ENCODE results near the gene LRRC25. TPM values are rescaled to one million over a fixed set of nuclear protein-coding genes. Genes with fewer than 3 reads are reported as not detected.

LRRC25 gene
- total RNA-seq, 6 donors from 2014 or later, result 4.0 to 49.4 (median 24.0) TPM

DNA sequence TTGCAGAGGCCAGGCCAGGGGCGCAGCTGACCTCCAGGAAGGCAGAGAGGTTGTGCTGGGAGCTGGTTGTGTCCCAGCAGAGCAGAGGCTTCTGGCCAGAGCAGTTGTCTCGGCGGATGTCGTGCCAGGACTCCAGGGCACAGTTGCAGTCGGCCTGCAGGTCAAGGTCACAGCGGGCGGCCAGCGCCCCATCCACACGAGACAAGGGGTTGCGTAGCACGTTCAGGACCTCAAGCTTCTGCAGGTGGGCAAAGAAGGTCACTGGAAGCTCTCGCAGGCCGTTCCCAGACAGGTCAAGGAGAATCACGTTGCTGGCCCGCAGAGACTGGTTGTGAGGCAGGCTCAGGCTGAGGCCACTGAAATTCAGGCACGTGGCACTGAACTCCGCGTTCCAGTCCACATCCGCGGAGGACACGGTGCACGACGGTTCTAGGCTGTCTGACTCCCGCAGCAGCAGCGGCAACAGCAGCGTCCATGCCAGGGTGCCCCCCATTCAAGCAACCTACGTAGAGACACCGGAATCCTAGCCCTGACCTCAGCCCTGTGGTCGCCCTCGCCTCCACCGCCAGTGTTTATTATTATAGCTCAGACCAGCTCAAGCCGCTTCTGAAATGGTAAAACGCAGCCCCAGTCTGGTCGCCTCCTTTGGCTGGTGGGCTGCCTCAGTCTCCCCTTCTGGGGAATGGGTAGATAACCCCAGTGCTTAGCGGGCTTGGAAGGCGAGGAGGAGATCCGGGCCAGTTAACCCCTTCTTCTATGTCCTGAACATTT lies 766 bp downstream of the LRRC25 start:
- H3K27ac ChIP-seq, result peak overlapping the region in 3 of 4 donors; percentile 20 to 75 (median 75)
- TF ChIP-seq EP300 (IDR thresholded peaks at IDR 0.05) (no peak), CTCF (IDR thresholded peaks at IDR 0.05) (no peak), POLR2AphosphoS5 (IDR thresholded peaks at IDR 0.05) (no peak), POLR2A (IDR thresholded peaks at IDR 0.05) (no peak)

GRCh38 chr19:18393836-18394235 lies 3.6 kb downstream of the LRRC25 start:
- DNase-seq (peak in 1 of 2 donors; percentile 54), ATAC-seq (ENCODE audit: low FRiP score in 2 of 2) (peak in 1 of 2 donors; percentile 55)
- Histone ChIP-seq H3K4me3 (peak overlapping the region in 2 of 4 donors; percentile 6 to 52), H3K27me3 (no peaks in the 10 kb centered on the region), H3K36me3 (no peaks in the 10 kb centered on the region), H3K4me1 (peaks cover 10 to 27% (median 17%) of the 10 kb centered on the region in 4 donors), H3K27ac (peak overlapping the region; percentile 67 to 75 (median 74)), H3K9me3 (no peaks in the 10 kb centered on the region)
- 42 to 48% methylated on average over 7 of the region's 7 CpGs for WGBS, 2 donors
- TF ChIP-seq POLR2AphosphoS5 (IDR thresholded peaks at IDR 0.05), result peak in 1 of 2 donors; percentile 13
- no peak for TF ChIP-seq POLR2A (IDR thresholded peaks at IDR 0.05)
- TF ChIP-seq EP300 (IDR thresholded peaks at IDR 0.05), result no peak
- no peak for TF ChIP-seq CTCF (IDR thresholded peaks at IDR 0.05)

More for the DNA sequence above, 766 bp downstream of the LRRC25 start:
- DNase-seq (no peak), ATAC-seq (ENCODE audit: low FRiP score in 2 of 2) (no peak)
- 54 to 66% methylated on average over 16 to 37 of the region's 37 CpGs for WGBS, 2 donors
- Histone ChIP-seq H3K36me3 (no peaks in the 10 kb centered on the region), H3K27me3 (no peaks in the 10 kb centered on the region), H3K9me3 (no peaks in the 10 kb centered on the region), H3K4me1 (peaks cover 15 to 30% (median 24%) of the 10 kb centered on the region in 4 donors), H3K4me3 (peak overlapping the region in 3 of 4 donors; percentile 37 to 52 (median 44))

DNA sequence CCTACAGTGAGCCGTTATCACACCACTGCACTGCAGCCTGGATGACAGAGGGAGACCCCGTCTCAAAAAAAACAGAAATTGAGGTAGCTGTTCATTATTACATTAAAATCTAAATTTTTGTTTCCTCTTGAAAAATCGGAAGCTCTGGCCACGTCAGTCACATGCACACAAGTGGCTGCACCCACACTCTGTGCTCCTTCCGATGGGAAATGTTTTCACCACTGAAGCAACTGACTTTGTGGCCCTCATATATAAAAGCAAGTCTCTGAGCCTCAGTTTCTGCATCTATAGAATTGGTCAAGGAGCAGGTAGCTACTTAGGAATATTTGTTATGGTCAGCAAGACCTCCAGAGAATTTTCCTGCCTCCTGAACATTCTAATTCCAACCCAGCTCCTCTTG lies 4.5 kb downstream of the LRRC25 start:
- Histone ChIP-seq H3K27ac (peak overlapping the region; percentile 67 to 75 (median 74)), H3K4me3 (peak overlapping the region in 2 of 4 donors; percentile 1 to 52), H3K36me3 (no peaks in the 10 kb centered on the region), H3K9me3 (no peaks in the 10 kb centered on the region), H3K27me3 (no peaks in the 10 kb centered on the region), H3K4me1 (peaks cover 9 to 30% (median 20%) of the 10 kb centered on the region in 4 donors)
- no peak for TF ChIP-seq POLR2A (IDR thresholded peaks at IDR 0.05)
- TF ChIP-seq CTCF (IDR thresholded peaks at IDR 0.05), result no peak
- no peak for TF ChIP-seq POLR2AphosphoS5 (IDR thresholded peaks at IDR 0.05)
- TF ChIP-seq EP300 (IDR thresholded peaks at IDR 0.05), result no peak
- WGBS, 2 donors, result 51 to 57% methylated on average over 5 of the region's 5 CpGs
- ATAC-seq (ENCODE audit: low FRiP score in 2 of 2) (no peak), DNase-seq (peak in 1 of 2 donors; percentile 41)

DNA sequence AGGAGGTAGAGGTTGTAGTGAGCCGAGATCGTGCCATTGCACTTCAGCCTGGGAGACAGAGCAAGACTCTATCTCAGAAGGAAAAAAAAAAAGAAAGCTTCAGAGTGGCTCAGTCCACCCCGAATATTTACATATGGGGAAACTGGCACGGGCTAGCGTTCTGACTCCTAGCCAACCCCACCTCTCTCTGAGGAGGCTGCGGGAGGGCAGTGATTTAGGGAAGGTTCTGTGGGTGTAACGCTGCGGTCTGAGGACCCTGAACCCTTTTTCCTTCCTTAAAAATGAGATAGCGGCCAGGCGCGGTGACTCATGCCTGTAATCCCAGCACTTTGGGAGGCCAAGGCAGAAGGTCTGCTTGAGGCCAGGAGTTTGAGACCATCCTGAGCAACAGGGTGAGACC lies 5.0 kb downstream of the LRRC25 start:
- DNase-seq (peak in 1 of 2 donors; percentile 91), ATAC-seq (ENCODE audit: low FRiP score in 2 of 2) (peak; percentile 56 to 69)
- Histone ChIP-seq H3K4me1 (peaks cover 9 to 32% (median 23%) of the 10 kb centered on the region in 4 donors), H3K36me3 (no peaks in the 10 kb centered on the region), H3K4me3 (peak overlapping the region in 1 of 4 donors; percentile 52), H3K27ac (peak overlapping the region; percentile 67 to 75 (median 74)), H3K27me3 (no peaks in the 10 kb centered on the region), H3K9me3 (no peaks in the 10 kb centered on the region)
- WGBS, 2 donors, result 32 to 42% methylated on average over 11 of the region's 11 CpGs
- TF ChIP-seq CTCF (IDR thresholded peaks at IDR 0.05) (no peak), POLR2AphosphoS5 (IDR thresholded peaks at IDR 0.05) (peak in 1 of 2 donors; percentile 15)

Data from upper lobe of left lung (tissue), 6 donors.